Mesenchymal stem cell (in vitro differentiated cells and primary cell): ENCODE measurements around the gene SCUBE1.

Experiments used
- DNase-seq: peaks from one replicate; pipeline ENCODE4 v3.0.0-alpha.2; 2013
- H2AFZ ChIP-seq: one replicate; pipeline ENCODE4 v1.6.1; 2013; ENCODE audit warnings: low read depth, mild to moderate bottlenecking, control low read depth, inconsistent platforms, low read length, moderate library complexity
- H2AK5ac ChIP-seq: 2 replicates; pipeline ENCODE4 v1.6.1; 2013; ENCODE audit warnings: low read length, moderate library complexity, mild to moderate bottlenecking, inconsistent platforms; ENCODE audit not compliant: severe bottlenecking
- H2BK120ac ChIP-seq: one replicate; pipeline ENCODE4 v1.6.1; 2013; ENCODE audit warnings: low read depth, mild to moderate bottlenecking, inconsistent platforms, low read length, moderate library complexity
- H2BK12ac ChIP-seq, 2 experiments: one replicate each; pipeline ENCODE4 v1.6.1; 2013; ENCODE audit warnings: inconsistent platforms in 2 of 2, low read length in 2 of 2, mild to moderate bottlenecking in 2 of 2, moderate library complexity in 2 of 2, control low read depth in 1 of 2
- H2BK15ac ChIP-seq: one replicate; pipeline ENCODE4 v1.6.1; 2013; ENCODE audit warnings: mild to moderate bottlenecking, low read depth, inconsistent platforms; ENCODE audit not compliant: poor library complexity, severe bottlenecking
- H2BK5ac ChIP-seq: 2 replicates; pipeline ENCODE4 v1.6.1; 2013; ENCODE audit warnings: low read depth, mild to moderate bottlenecking, low read length, control low read depth, inconsistent platforms; ENCODE audit not compliant: poor library complexity, severe bottlenecking
- H3K14ac ChIP-seq, 2 experiments: one replicate each; pipeline ENCODE4 v1.6.1; 2013; ENCODE audit warnings: inconsistent platforms in 2 of 2, low read length in 2 of 2, control low read depth in 1 of 2, mild to moderate bottlenecking in 1 of 2, moderate library complexity in 1 of 2
- H3K18ac ChIP-seq, 2 experiments: one replicate each; pipeline ENCODE4 v1.6.1; 2013; ENCODE audit warnings: inconsistent platforms in 2 of 2, low read length in 2 of 2, control low read depth in 1 of 2, low read depth in 1 of 2, mild to moderate bottlenecking in 1 of 2
- H3K23ac ChIP-seq, 2 experiments: one replicate each; pipeline ENCODE4 v1.6.1; 2013; ENCODE audit warnings: inconsistent platforms in 2 of 2, low read length in 2 of 2, mild to moderate bottlenecking in 2 of 2, moderate library complexity in 2 of 2, control low read depth in 1 of 2
- H3K27ac ChIP-seq: 2 replicates; pipeline ENCODE4 v1.5.1; 2013; ENCODE audit warnings: mild to moderate bottlenecking, moderate library complexity, low read length, control low read depth, inconsistent platforms; ENCODE audit not compliant: poor library complexity, severe bottlenecking
- H3K27me3 ChIP-seq, 2 experiments: 2 replicates each; pipeline versions ENCODE4 v1.6.1 to v1.7.0; 2013; ENCODE audit warnings: low read length in 2 of 2, mild to moderate bottlenecking in 2 of 2, moderate library complexity in 2 of 2, control low read depth in 1 of 2, inconsistent platforms in 1 of 2; ENCODE audit not compliant: control insufficient read depth in 1 of 2, insufficient read depth in 1 of 2
- H3K36me3 ChIP-seq, 2 experiments: 2 replicates each; pipeline versions ENCODE4 v1.6.1 to v1.7.0; 2013; ENCODE audit warnings: low read length in 2 of 2, control low read depth in 1 of 2, inconsistent platforms in 1 of 2, low read depth in 1 of 2, mild to moderate bottlenecking in 1 of 2; ENCODE audit not compliant: insufficient read depth in 2 of 2, control insufficient read depth in 1 of 2
- H3K4ac ChIP-seq, 2 experiments: one replicate each; pipeline ENCODE4 v1.6.1; 2013; ENCODE audit warnings: inconsistent platforms in 2 of 2, low read length in 2 of 2, mild to moderate bottlenecking in 2 of 2, moderate library complexity in 2 of 2, control low read depth in 1 of 2, low read depth in 1 of 2
- H3K4me1 ChIP-seq: 2 replicates; pipeline ENCODE4 v1.6.1; 2013; ENCODE audit warnings: low read depth, low read length, control low read depth; ENCODE audit not compliant: control insufficient read depth, insufficient read depth
- H3K4me2 ChIP-seq: 2 replicates; pipeline ENCODE4 v1.6.1; 2013; ENCODE audit warnings: low read length, mild to moderate bottlenecking, inconsistent platforms; ENCODE audit not compliant: poor library complexity, severe bottlenecking
- H3K4me3 ChIP-seq, 2 experiments: 2 replicates each; pipeline versions ENCODE4 v1.5.1 to v1.7.0; 2013; ENCODE audit warnings: low read length in 2 of 2, mild to moderate bottlenecking in 2 of 2, control low read depth in 1 of 2, low read depth in 1 of 2; ENCODE audit not compliant: insufficient read depth in 1 of 2
- H3K79me1 ChIP-seq: replicated peaks from 2 replicates; pipeline ENCODE4 v1.6.1; 2013; ENCODE audit warnings: mild to moderate bottlenecking, control low read depth, low read length, inconsistent platforms; ENCODE audit not compliant: poor library complexity, severe bottlenecking
- H3K9ac ChIP-seq: 2 replicates; pipeline ENCODE4 v1.7.0; 2013; ENCODE audit warnings: mild to moderate bottlenecking, low read length, moderate library complexity
- H3K9me3 ChIP-seq: 2 replicates; pipeline ENCODE4 v1.7.0; 2013; ENCODE audit warnings: mild to moderate bottlenecking, low read length; ENCODE audit not compliant: control insufficient read depth
- H4K8ac ChIP-seq: one replicate; pipeline ENCODE4 v1.6.1; 2013; ENCODE audit warnings: inconsistent platforms, mild to moderate bottlenecking, low read length, moderate library complexity
- H4K91ac ChIP-seq: one replicate; pipeline ENCODE4 v1.6.1; 2013; ENCODE audit warnings: mild to moderate bottlenecking, low read length, inconsistent platforms
- WGBS: methylation state at CpG from one replicate; pipeline ENCODE4 v1.1.7; 2013; ENCODE audit warnings: mixed read lengths; 5-methylcytosine and 5-hydroxymethylcytosine counted together

The SCUBE1 gene

DNA sequence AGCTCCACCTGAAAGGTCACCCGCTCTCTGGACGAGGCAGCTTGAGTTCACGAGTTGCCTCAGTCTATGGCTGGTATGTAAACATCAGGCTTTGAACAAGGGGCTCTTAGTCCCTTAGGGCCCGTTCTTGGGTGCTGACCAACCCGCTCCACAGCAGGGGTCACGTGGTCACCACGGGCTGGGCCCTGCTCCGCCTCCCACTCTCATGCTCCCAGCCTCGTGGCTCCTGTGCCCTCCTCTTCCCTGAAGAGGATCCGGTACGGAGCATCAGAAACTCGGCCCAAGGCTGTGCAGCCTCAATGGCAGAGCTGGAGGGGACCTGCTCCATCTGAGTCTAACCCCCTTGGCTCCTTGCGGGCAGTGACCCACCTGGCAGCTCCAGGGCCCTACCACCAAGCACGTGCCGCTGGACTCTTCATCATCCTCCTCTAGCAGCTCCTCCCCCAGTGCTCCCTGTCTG is 102.0 kb downstream of the SCUBE1 start:
- Histone ChIP-seq H4K91ac (no peak overlapping the region), H2BK120ac (no peak overlapping the region), H3K27me3 (peaks cover 38 to 54% of the 10 kb centered on the region in 2 experiments), H3K4ac (no peak overlapping the region), H4K8ac (no peak overlapping the region), H3K4me2 (no peak overlapping the region), H3K79me1 (no peaks in the 10 kb centered on the region), H3K36me3 (no peaks in the 10 kb centered on the region), H3K14ac (no peak overlapping the region), H3K9me3 (no peaks in the 10 kb centered on the region), H3K4me3 (peak overlapping the region in 1 of 2 experiments; percentile 11), H2BK12ac (no peak overlapping the region), H3K27ac (no peak overlapping the region), H3K18ac (no peak overlapping the region), H2BK5ac (no peak overlapping the region), H3K23ac (no peak overlapping the region), H2BK15ac (no peak overlapping the region), H2AFZ (no peak overlapping the region), H2AK5ac (no peak overlapping the region), H3K4me1 (no peaks in the 10 kb centered on the region), H3K9ac (no peak overlapping the region)
- 84% methylated on average over 15 of the region's 15 CpGs for WGBS
- no peak for DNase-seq

DNA sequence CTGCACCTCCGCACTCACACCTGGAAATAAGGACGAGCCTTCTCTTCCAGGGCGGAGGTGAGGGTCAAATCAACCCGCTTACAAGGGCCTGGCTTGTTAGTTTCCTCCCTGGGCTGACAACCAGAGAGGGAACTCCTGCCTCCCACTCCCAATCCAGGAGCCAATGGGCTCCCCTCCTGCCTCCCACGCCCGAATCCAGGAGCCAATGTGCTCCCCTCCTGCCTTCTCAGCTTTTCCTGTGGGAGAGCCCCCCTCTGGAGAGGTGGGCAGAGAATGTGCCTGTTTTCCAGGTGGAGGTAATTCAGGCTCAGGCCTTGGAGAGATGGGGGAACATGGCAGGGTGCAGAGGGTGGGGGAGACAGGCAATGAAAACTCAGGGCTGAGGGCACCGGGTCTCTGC is 102.6 kb downstream of the SCUBE1 start:
- no peak for DNase-seq
- no peak overlapping the region for H2BK5ac ChIP-seq

DNA sequence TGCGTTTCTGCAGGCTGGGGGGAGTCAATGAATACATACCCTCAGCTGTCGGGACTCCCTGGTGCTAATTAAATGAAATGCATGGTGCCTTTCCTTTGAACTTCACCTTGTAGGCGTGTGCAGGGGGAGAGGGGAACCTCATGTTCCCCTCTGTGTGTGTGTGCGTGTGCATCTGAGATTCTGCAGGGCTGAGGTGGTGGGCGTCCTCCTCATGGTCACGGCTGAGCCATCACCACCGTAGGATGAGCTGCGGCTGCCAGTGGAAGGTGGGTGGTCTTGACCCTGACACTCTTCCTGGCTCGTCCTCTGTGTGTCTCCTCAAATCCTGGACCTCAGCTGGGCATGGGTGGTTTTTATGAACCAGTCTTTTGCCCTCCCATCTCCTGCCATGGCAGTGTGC is 103.2 kb downstream of the SCUBE1 start:
- no peak for DNase-seq
- Histone ChIP-seq H3K27ac (no peak overlapping the region), H3K4me3 (no peak overlapping the region), H3K4ac (no peak overlapping the region), H4K91ac (no peak overlapping the region), H3K9ac (no peak overlapping the region), H3K4me2 (no peak overlapping the region), H3K4me1 (no peaks in the 10 kb centered on the region), H2BK120ac (no peak overlapping the region), H3K9me3 (no peaks in the 10 kb centered on the region), H3K18ac (no peak overlapping the region), H2AFZ (no peak overlapping the region), H2BK12ac (no peak overlapping the region), H2AK5ac (no peak overlapping the region), H2BK5ac (no peak overlapping the region), H3K23ac (no peak overlapping the region), H3K27me3 (peaks cover 46 to 65% of the 10 kb centered on the region in 2 experiments), H3K79me1 (no peaks in the 10 kb centered on the region), H3K14ac (no peak overlapping the region), H2BK15ac (no peak overlapping the region), H3K36me3 (no peaks in the 10 kb centered on the region), H4K8ac (no peak overlapping the region)
- 61% methylated on average over 9 of the region's 9 CpGs for WGBS

More for the DNA sequence above, 102.6 kb downstream of the SCUBE1 start:
- Histone ChIP-seq H3K9me3 (no peaks in the 10 kb centered on the region), H3K14ac (no peak overlapping the region), H2AK5ac (no peak overlapping the region), H3K23ac (no peak overlapping the region), H3K9ac (no peak overlapping the region), H3K27ac (no peak overlapping the region), H3K27me3 (peaks cover 40 to 59% of the 10 kb centered on the region in 2 experiments), H4K8ac (no peak overlapping the region), H3K36me3 (no peaks in the 10 kb centered on the region), H3K4me1 (no peaks in the 10 kb centered on the region), H3K79me1 (no peaks in the 10 kb centered on the region), H2BK120ac (no peak overlapping the region), H3K4ac (no peak overlapping the region), H2BK15ac (peak overlapping the region; percentile 17), H3K4me2 (no peak overlapping the region), H2AFZ (no peak overlapping the region), H3K18ac (no peak overlapping the region), H3K4me3 (no peak overlapping the region), H2BK12ac (no peak overlapping the region), H4K91ac (no peak overlapping the region)
- WGBS, result 83% methylated on average over 5 of the region's 7 CpGs

DNA sequence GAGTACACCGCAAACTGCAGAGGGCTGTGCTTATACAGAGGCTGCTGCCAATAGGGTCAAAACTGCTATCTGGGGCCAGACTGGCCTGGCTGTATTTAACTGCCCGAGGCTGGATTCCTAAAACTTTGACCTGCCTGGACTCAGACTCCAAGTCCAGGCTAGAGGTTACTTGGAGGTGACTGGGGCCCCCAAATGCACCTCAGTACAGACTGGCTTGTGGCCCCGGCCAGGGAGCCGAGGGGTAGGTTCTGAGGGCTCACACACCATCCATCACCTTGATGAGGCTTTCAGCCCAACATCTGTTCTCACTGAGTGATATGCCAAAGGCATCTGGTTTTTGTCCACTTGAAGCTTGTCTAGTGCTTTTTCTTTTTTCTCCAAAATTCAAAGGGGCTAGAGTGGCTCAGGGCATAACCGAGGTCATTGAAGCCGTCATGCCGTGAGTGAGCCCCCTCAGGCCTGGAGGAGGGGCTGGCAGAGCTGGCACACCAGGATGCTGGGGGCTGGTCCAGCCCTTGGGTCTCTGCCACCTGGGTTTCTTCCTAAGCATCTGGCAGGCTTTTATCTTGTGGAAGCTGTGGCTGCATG is 103.9 kb downstream of the SCUBE1 start:
- H3K79me1 ChIP-seq, result no peaks in the 10 kb centered on the region
- 9% methylated on average over 7 of the region's 7 CpGs for WGBS
- H4K91ac ChIP-seq, result no peak overlapping the region
- H3K4me3 ChIP-seq, result no peak overlapping the region
- no peaks in the 10 kb centered on the region for H3K9me3 ChIP-seq
- no peak overlapping the region for H3K4me2 ChIP-seq
- H3K4ac ChIP-seq, result no peak overlapping the region
- no peak overlapping the region for H2BK120ac ChIP-seq
- peak; percentile 16 for DNase-seq
- H3K27ac ChIP-seq, result no peak overlapping the region
- H3K9ac ChIP-seq, result no peak overlapping the region
- no peak overlapping the region for H2AK5ac ChIP-seq
- no peaks in the 10 kb centered on the region for H3K4me1 ChIP-seq
- peaks cover 53 to 70% of the 10 kb centered on the region in 2 experiments for H3K27me3 ChIP-seq
- no peak overlapping the region for H3K18ac ChIP-seq
- no peak overlapping the region for H2AFZ ChIP-seq
- H4K8ac ChIP-seq, result no peak overlapping the region
- H2BK12ac ChIP-seq, result no peak overlapping the region
- H2BK15ac ChIP-seq, result no peak overlapping the region
- no peak overlapping the region for H2BK5ac ChIP-seq
- no peak overlapping the region for H3K14ac ChIP-seq
- no peaks in the 10 kb centered on the region for H3K36me3 ChIP-seq
- H3K23ac ChIP-seq, result no peak overlapping the region
